Liver (tissue), 9 donors: ENCODE measurements around the gene TNFRSF6B. TPM values are rescaled to one million over a fixed set of nuclear protein-coding genes. Genes with fewer than 3 reads are reported as not detected.
A peak's percentile ranks its signal among the peaks of the same experiment; 100 is the strongest.

Experiments
- DNase-seq: peaks from one replicate; pipeline ENCODE4 v3.0.0-alpha.2; 2017; ENCODE audit warnings: low spot score
- H3K27ac ChIP-seq, 2 donors: one replicate each; pipeline ENCODE4 v1.7.0; 2013; ENCODE audit warnings: inconsistent platforms in 2 of 2, low read length in 2 of 2, control low read depth in 1 of 2, low read depth in 1 of 2, mild to moderate bottlenecking in 1 of 2
- H3K27me3 ChIP-seq, 4 donors: one replicate each; pipeline versions ENCODE4 v1.6.1 to v1.7.0; 2013; ENCODE audit warnings: low read length in 3 of 4, inconsistent platforms in 1 of 4, mild to moderate bottlenecking in 1 of 4, moderate library complexity in 1 of 4; ENCODE audit not compliant: control insufficient read depth in 4 of 4, insufficient read depth in 4 of 4
- H3K36me3 ChIP-seq, 4 donors: one replicate each; pipeline versions ENCODE4 v1.6.1 to v1.7.0; 2013; ENCODE audit warnings: low read length in 3 of 4, mild to moderate bottlenecking in 3 of 4, low read depth in 1 of 4, moderate library complexity in 1 of 4; ENCODE audit not compliant: control insufficient read depth in 4 of 4, insufficient read depth in 3 of 4
- H3K4me1 ChIP-seq, 4 donors: one replicate each; pipeline versions ENCODE4 v1.6.1 to v1.7.0; 2013; ENCODE audit warnings: low read length in 3 of 4, mild to moderate bottlenecking in 3 of 4, moderate library complexity in 1 of 4; ENCODE audit not compliant: control insufficient read depth in 4 of 4, insufficient read depth in 4 of 4
- H3K4me3 ChIP-seq, 3 donors: one replicate each; pipeline versions ENCODE4 v1.6.1 to v1.7.0; 2013; ENCODE audit warnings: low read length in 3 of 3, control low read depth in 1 of 3, low read depth in 1 of 3, mild to moderate bottlenecking in 1 of 3
- H3K9ac ChIP-seq, 2 donors: one replicate each; pipeline ENCODE4 v1.7.0; 2013; ENCODE audit warnings: low read length in 2 of 2, mild to moderate bottlenecking in 2 of 2, moderate library complexity in 2 of 2, control low read depth in 1 of 2, low read depth in 1 of 2
- H3K9me3 ChIP-seq, 4 donors: one replicate each; pipeline versions ENCODE4 v1.6.1 to v1.7.0; 2013; ENCODE audit warnings: low read length in 3 of 4; ENCODE audit not compliant: control insufficient read depth in 4 of 4
- ATF3 ChIP-seq: IDR thresholded peaks from 2 replicates; pipeline ENCODE4 v1.6.1; 2016; ENCODE audit warnings: antibody characterized with exemption
- CTCF ChIP-seq: fragments of 150-350 bp; IDR thresholded peaks from 2 replicates; pipeline ENCODE4 v1.5.1; 2017; ENCODE audit warnings: improper control_type of control experiment, low read depth, low read length; ENCODE audit not compliant: missing input control
- EGR1 ChIP-seq, 2 donors: IDR thresholded peaks; 2 replicates each; pipeline ENCODE4 v1.6.1; 2016 to 2018; ENCODE audit warnings: antibody characterized with exemption in 2 of 2, low read depth in 2 of 2
- FOXA1 ChIP-seq: IDR thresholded peaks from 2 replicates; pipeline ENCODE4 v1.6.1; 2016; ENCODE audit warnings: antibody characterized with exemption
- FOXA2 ChIP-seq: IDR thresholded peaks from 2 replicates; pipeline ENCODE4 v1.6.1; 2016; ENCODE audit warnings: antibody characterized with exemption
- GABPA ChIP-seq, 2 donors: IDR thresholded peaks in 1 of 2; conservative IDR thresholded peaks in 1 of 2; 2 replicates each; pipeline ENCODE4 v1.6.1; 2016; ENCODE audit warnings: antibody characterized with exemption in 2 of 2, mild to moderate bottlenecking in 1 of 2, moderate library complexity in 1 of 2
- HNF4A ChIP-seq, 2 donors: conservative IDR thresholded peaks; 2 replicates each; pipeline ENCODE4 v1.6.1; 2016; ENCODE audit warnings: antibody characterized with exemption in 2 of 2, mild to moderate bottlenecking in 2 of 2
- HNF4G ChIP-seq: IDR thresholded peaks from 2 replicates; pipeline ENCODE4 v1.6.1; 2016; ENCODE audit warnings: antibody characterized with exemption
- JUND ChIP-seq, 2 donors: IDR thresholded peaks; 2 replicates each; pipeline ENCODE4 v1.6.1; 2016; ENCODE audit warnings: antibody characterized with exemption in 2 of 2
- MAX ChIP-seq: IDR thresholded peaks from 2 replicates; pipeline ENCODE4 v1.6.1; 2016; ENCODE audit warnings: antibody characterized with exemption
- NR2F2 ChIP-seq: IDR thresholded peaks from 2 replicates; pipeline ENCODE4 v1.6.1; 2016; ENCODE audit warnings: antibody characterized with exemption
- RAD21 ChIP-seq, 2 donors: IDR thresholded peaks; 2 replicates each; pipeline ENCODE4 v1.6.1; 2016; ENCODE audit warnings: antibody characterized with exemption in 2 of 2, mild to moderate bottlenecking in 2 of 2
- REST ChIP-seq: IDR thresholded peaks from 2 replicates; pipeline ENCODE4 v1.6.1; 2016; ENCODE audit warnings: antibody characterized with exemption, mild to moderate bottlenecking
- RXRA ChIP-seq, 2 donors: IDR thresholded peaks; 2 replicates each; pipeline ENCODE4 v1.6.1; 2017 to 2018; ENCODE audit warnings: antibody characterized with exemption in 2 of 2, mild to moderate bottlenecking in 1 of 2
- SP1 ChIP-seq: IDR thresholded peaks from 2 replicates; pipeline ENCODE4 v1.6.1; 2018; ENCODE audit warnings: antibody characterized with exemption, mild to moderate bottlenecking
- TAF1 ChIP-seq: conservative IDR thresholded peaks from 2 replicates; pipeline ENCODE4 v1.6.1; 2016; ENCODE audit warnings: antibody characterized with exemption, mild to moderate bottlenecking
- YY1 ChIP-seq: IDR thresholded peaks from 2 replicates; pipeline ENCODE4 v1.6.1; 2016; ENCODE audit warnings: antibody characterized with exemption, mild to moderate bottlenecking
- WGBS: extraction: QIAGEN DNeasy Blood & Tissue Kit; methylation state at CpG from one replicate; pipeline ENCODE4 v1.1.7; 2013; 5-methylcytosine and 5-hydroxymethylcytosine counted together
- polyA plus RNA-seq, 2 donors: library from polyadenylated mRNA; stranded (reverse) in 1 of 2; unstranded in 1 of 2; fragments of 200-250 nt in 1 of 2; fragments of >200 nt in 1 of 2; fragmentation: Nextera tagmentation in 1 of 2; extraction: Ambion mirVana in 1 of 2; gene quantifications; one replicate each; pipeline versions ENCODE4 v1.2.1 to v1.2.3, GENCODE V29; 2013 to 2015
- total RNA-seq, 2 donors: library from RNA; depleted of rRNA; stranded (reverse); fragments of >200 nt; gene quantifications; one replicate each; pipeline ENCODE4 v1.2.3, GENCODE V29; 2014
- TF ChIP-seq, protein P1 (sequence below): IDR thresholded peaks from 2 replicates; pipeline ENCODE4 v1.6.1; 2016; ENCODE audit warnings: antibody characterized with exemption
- donor health status: healthy.
- donor health status: healthy.
- donor health status: healthy.
- donor health status: healthy.
- donor health status: healthy.

TNFRSF6B gene
- total and polyA plus RNA-seq, 4 donors, result 0.09 to 0.73 TPM; not detected in 2

GRCh38 chr20:63708301-63709148 is 12.1 kb downstream of the TNFRSF6B start:
- Histone ChIP-seq H3K4me3 (peak overlapping the region; percentile 76 to 96 (median 92)), H3K27me3 (no peaks in the 10 kb centered on the region), H3K36me3 (peaks cover 7 to 35% (median 14%) of the 10 kb centered on the region in 4 donors), H3K9ac (no peak overlapping the region), H3K27ac (peak overlapping the region in 1 of 2 donors; percentile 25), H3K4me1 (peaks cover 5 to 27% (median 25%) of the 10 kb centered on the region in 4 donors), H3K9me3 (no peaks in the 10 kb centered on the region)
- TF ChIP-seq MAX, result no peak
- TF ChIP-seq RAD21 (IDR thresholded peaks at IDR 0.05), result no peak
- TF ChIP-seq FOXA1, result no peak
- no peak for TF ChIP-seq FOXA2
- no peak for TF ChIP-seq RXRA (IDR thresholded peaks at IDR 0.05)
- TF ChIP-seq, protein P1, sequence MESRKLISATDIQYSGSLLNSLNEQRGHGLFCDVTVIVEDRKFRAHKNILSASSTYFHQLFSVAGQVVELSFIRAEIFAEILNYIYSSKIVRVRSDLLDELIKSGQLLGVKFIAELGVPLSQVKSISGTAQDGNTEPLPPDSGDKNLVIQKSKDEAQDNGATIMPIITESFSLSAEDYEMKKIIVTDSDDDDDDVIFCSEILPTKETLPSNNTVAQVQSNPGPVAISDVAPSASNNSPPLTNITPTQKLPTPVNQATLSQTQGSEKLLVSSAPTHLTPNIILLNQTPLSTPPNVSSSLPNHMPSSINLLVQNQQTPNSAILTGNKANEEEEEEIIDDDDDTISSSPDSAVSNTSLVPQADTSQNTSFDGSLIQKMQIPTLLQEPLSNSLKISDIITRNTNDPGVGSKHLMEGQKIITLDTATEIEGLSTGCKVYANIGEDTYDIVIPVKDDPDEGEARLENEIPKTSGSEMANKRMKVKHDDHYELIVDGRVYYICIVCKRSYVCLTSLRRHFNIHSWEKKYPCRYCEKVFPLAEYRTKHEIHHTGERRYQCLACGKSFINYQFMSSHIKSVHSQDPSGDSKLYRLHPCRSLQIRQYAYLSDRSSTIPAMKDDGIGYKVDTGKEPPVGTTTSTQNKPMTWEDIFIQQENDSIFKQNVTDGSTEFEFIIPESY, result no peak
- no peak for TF ChIP-seq CTCF
- no peak for TF ChIP-seq NR2F2
- TF ChIP-seq GABPA (IDR thresholded peaks at IDR 0.05 in 1 of 2, conservative IDR thresholded peaks at IDR 0.05 in 1 of 2), result no peak
- no peak for TF ChIP-seq HNF4G
- TF ChIP-seq TAF1, result no peak
- no peak for TF ChIP-seq HNF4A (conservative IDR thresholded peaks at IDR 0.05)
- TF ChIP-seq REST, result no peak
- TF ChIP-seq ATF3, result no peak
- TF ChIP-seq SP1, result no peak
- no peak for TF ChIP-seq EGR1 (IDR thresholded peaks at IDR 0.05; ENCODE audit: low read depth in 2 of 2)
- TF ChIP-seq YY1, result no peak
- no peak for TF ChIP-seq JUND (IDR thresholded peaks at IDR 0.05)
- DNase-seq, result no peak
- 21% methylated on average over 67 of the region's 67 CpGs for WGBS
